Stimulated activated naive CD8-positive, alpha-beta T cell treated with anti-CD3 and anti-CD28 coated beads, Interleukin-15, amount 100 ng/mL, for 72 hours (primary cell): Measurements from ENCODE around the gene NUPR1.
A peak's percentile ranks its signal among the peaks of the same experiment; 100 is the strongest.
"Not testable (repeated sequence)": the region's sequence is repeated elsewhere in the genome, so short reads cannot be mapped to it uniquely, and the experiment has no call there.

ENCODE experiments used
- ATAC-seq: fragments of 150-1000 bp; cut with Tn5 transposase; 2 replicates; pipeline ENCODE4 v1.10.0; 2021; ENCODE audit warnings: mild to moderate bottlenecking, moderate library complexity
- DNase-seq, 2 donors: peaks; one replicate each; pipeline ENCODE4 v3.0.0; 2021 to 2022
- H3K27ac Mint-ChIP-seq, 2 donors: one replicate each; pipeline ENCODE4 v1.8.0; 2022; ENCODE audit warnings: mild to moderate bottlenecking in 2 of 2, mixed read lengths in 2 of 2, moderate library complexity in 2 of 2
- H3K27me3 Mint-ChIP-seq: one replicate; pipeline ENCODE4 v1.8.0; 2022; ENCODE audit warnings: mixed read lengths
- H3K4me1 Mint-ChIP-seq: one replicate; pipeline ENCODE4 v1.8.0; 2022; ENCODE audit warnings: mild to moderate bottlenecking, mixed read lengths
- H3K4me3 Mint-ChIP-seq, 2 donors: one replicate each; pipeline ENCODE4 v1.8.0; 2022; ENCODE audit warnings: mild to moderate bottlenecking in 2 of 2, mixed read lengths in 2 of 2, moderate library complexity in 1 of 2
- H3K9me3 Mint-ChIP-seq, 2 donors: one replicate each; pipeline ENCODE4 v1.8.0; 2022; ENCODE audit warnings: mixed read lengths in 2 of 2

NUPR1 gene

GRCh38 chr16:28563218-28563617 is 24.4 kb upstream of the NUPR1 start:
- DNase-seq (no peak), ATAC-seq (no peak)
- H3K9me3 Mint-ChIP-seq, result peaks cover 10 to 16% of the 10 kb centered on the region in 2 donors
- no peaks in the 10 kb centered on the region for H3K27me3 Mint-ChIP-seq
- peaks cover 31% of the 10 kb centered on the region for H3K4me1 Mint-ChIP-seq
- no peak overlapping the region for H3K27ac Mint-ChIP-seq
- H3K4me3 Mint-ChIP-seq, result no peak overlapping the region

GRCh38 chr16:28562199-28562598 is 23.4 kb upstream of the NUPR1 start:
- ATAC-seq (no peak), DNase-seq (no peak)
- no peaks in the 10 kb centered on the region for H3K27me3 Mint-ChIP-seq
- H3K27ac Mint-ChIP-seq, result no peak overlapping the region
- peaks cover 5 to 11% of the 10 kb centered on the region in 2 donors for H3K9me3 Mint-ChIP-seq
- H3K4me1 Mint-ChIP-seq, result peaks cover 34% of the 10 kb centered on the region
- H3K4me3 Mint-ChIP-seq, result no peak overlapping the region

- DNase-seq (no peak), ATAC-seq (no peak)
- no peak overlapping the region for H3K4me3 Mint-ChIP-seq
- peaks cover 4 to 9% of the 10 kb centered on the region in 2 donors for H3K9me3 Mint-ChIP-seq
- H3K4me1 Mint-ChIP-seq, result peaks cover 40% of the 10 kb centered on the region
- no peak overlapping the region for H3K27ac Mint-ChIP-seq
- no peaks in the 10 kb centered on the region for H3K27me3 Mint-ChIP-seq
Measured at GRCh38 chr16:28561557-28562187, 22.9 kb upstream of the NUPR1 start.

GRCh38 chr16:28558456-28558855 is 19.7 kb upstream of the NUPR1 start:
- no peak for DNase-seq
- Mint-ChIP-seq H3K4me1 (peaks cover 55% of the 10 kb centered on the region), H3K27me3 (no peaks in the 10 kb centered on the region), H3K4me3 (no peak overlapping the region), H3K27ac (no peak overlapping the region), H3K9me3 (no peaks in the 10 kb centered on the region)
- no peak for ATAC-seq

- Mint-ChIP-seq H3K27ac (no peak overlapping the region), H3K9me3 (no peaks in the 10 kb centered on the region), H3K27me3 (no peaks in the 10 kb centered on the region), H3K4me3 (no peak overlapping the region), H3K4me1 (peaks cover 41% of the 10 kb centered on the region)
- no peak for ATAC-seq
- no peak for DNase-seq
Measured at GRCh38 chr16:28556914-28557320, 18.1 kb upstream of the NUPR1 start.

GRCh38 chr16:28555561-28555960 is 16.8 kb upstream of the NUPR1 start:
- Mint-ChIP-seq H3K27ac (peak overlapping the region in 1 of 2 donors; percentile 40), H3K4me1 (peaks cover 34% of the 10 kb centered on the region), H3K9me3 (no peaks in the 10 kb centered on the region), H3K4me3 (peak overlapping the region; percentile 15 to 49), H3K27me3 (no peaks in the 10 kb centered on the region)
- ATAC-seq (peak; percentile 59), DNase-seq (no peak)

GRCh38 chr16:28554634-28555423 is 16.1 kb upstream of the NUPR1 start:
- no peak for DNase-seq
- Mint-ChIP-seq H3K27me3 (no peaks in the 10 kb centered on the region), H3K9me3 (no peaks in the 10 kb centered on the region), H3K4me1 (peaks cover 34% of the 10 kb centered on the region), H3K4me3 (peak overlapping the region; percentile 85 to 90), H3K27ac (peak overlapping the region in 1 of 2 donors; percentile 92)
- ATAC-seq, result no peak

- peak within 1 kb of the TSS; percentile 97 to 98 for H3K27ac Mint-ChIP-seq
- H3K4me1 Mint-ChIP-seq, result peaks cover 38% of the 10 kb centered on the region
- ATAC-seq (peak; percentile 88), DNase-seq (peak; percentile 92)
- peak within 1 kb of the TSS; percentile 85 to 90 for H3K4me3 Mint-ChIP-seq
- H3K9me3 Mint-ChIP-seq, result no peaks in the 10 kb centered on the region
- no peaks in the 10 kb centered on the region for H3K27me3 Mint-ChIP-seq
Measured at GRCh38 chr16:28553776-28554633, 15.2 kb upstream of the NUPR1 start, which contains the start of gene SGF29. TSS of gene SGF29 (plus strand) at chr16:28553920. CDS start at chr16:28581070, 27,150 bp downstream.

- Mint-ChIP-seq H3K27ac (no peak overlapping the region), H3K4me3 (peak overlapping the region in 1 of 2 donors; percentile 15), H3K4me1 (peaks cover 7% of the 10 kb centered on the region), H3K9me3 (no peaks in the 10 kb centered on the region), H3K27me3 (no peaks in the 10 kb centered on the region)
- peak in 1 of 2 donors; percentile 3 for DNase-seq
- no peak for ATAC-seq
Measured at GRCh38 chr16:28549301-28549899, 10.6 kb upstream of the NUPR1 start.

- Mint-ChIP-seq H3K9me3 (no peaks in the 10 kb centered on the region), H3K4me1 (peaks cover 6% of the 10 kb centered on the region), H3K27ac (no peak overlapping the region), H3K27me3 (no peaks in the 10 kb centered on the region), H3K4me3 (no peak overlapping the region)
- ATAC-seq (no peak), DNase-seq (no peak)
Measured at GRCh38 chr16:28548306-28548802, 9.6 kb upstream of the NUPR1 start.

- no peak for ATAC-seq
- no peak for DNase-seq
- Mint-ChIP-seq H3K9me3 (no peaks in the 10 kb centered on the region), H3K4me1 (peaks cover 15% of the 10 kb centered on the region), H3K27me3 (no peaks in the 10 kb centered on the region), H3K4me3 (no peak overlapping the region), H3K27ac (no peak overlapping the region)
Measured at GRCh38 chr16:28546626-28547025, 7.9 kb upstream of the NUPR1 start.

GRCh38 chr16:28545964-28546363 is 7.2 kb upstream of the NUPR1 start:
- not testable (repeated sequence) for H3K27ac Mint-ChIP-seq, DNase-seq, H3K27me3 Mint-ChIP-seq, ATAC-seq, H3K4me3 Mint-ChIP-seq, H3K9me3 Mint-ChIP-seq
- H3K4me1 Mint-ChIP-seq, result peaks cover 15% of the 10 kb centered on the region

GRCh38 chr16:28544998-28545397 is 6.2 kb upstream of the NUPR1 start:
- H3K9me3 Mint-ChIP-seq, result no peaks in the 10 kb centered on the region
- no peak overlapping the region for H3K4me3 Mint-ChIP-seq
- H3K27ac Mint-ChIP-seq, result no peak overlapping the region
- ATAC-seq (no peak), DNase-seq (no peak)
- peaks cover 15% of the 10 kb centered on the region for H3K4me1 Mint-ChIP-seq
- H3K27me3 Mint-ChIP-seq, result no peaks in the 10 kb centered on the region

- Mint-ChIP-seq H3K9me3 (no peaks in the 10 kb centered on the region), H3K27me3 (no peaks in the 10 kb centered on the region), H3K4me3 (no peak overlapping the region), H3K4me1 (peaks cover 10% of the 10 kb centered on the region), H3K27ac (no peak overlapping the region)
- no peak for ATAC-seq
- no peak for DNase-seq
Measured at GRCh38 chr16:28543072-28543471, 4.3 kb upstream of the NUPR1 start.

GRCh38 chr16:28542646-28543045 is 3.9 kb upstream of the NUPR1 start:
- no peak for ATAC-seq
- no peaks in the 10 kb centered on the region for H3K9me3 Mint-ChIP-seq
- H3K27ac Mint-ChIP-seq, result no peak overlapping the region
- peaks cover 10% of the 10 kb centered on the region for H3K4me1 Mint-ChIP-seq
- no peak for DNase-seq
- H3K27me3 Mint-ChIP-seq, result no peaks in the 10 kb centered on the region
- H3K4me3 Mint-ChIP-seq, result no peak overlapping the region
